WTC11 (cell line): ENCODE measurements around the gene ALS2. TPM values are rescaled to one million over a fixed set of nuclear protein-coding genes. Genes with fewer than 3 reads are reported as not detected.

Source experiments
- ATAC-seq: fragments of 200-7000 bp; cut with Tn5 transposase; 2 replicates; pipeline ENCODE4 v1.10.0; 2021; ENCODE audit warnings: mild to moderate bottlenecking, moderate library complexity
- CTCF ChIA-PET: fragments of 300-600 bp; sonication (Branson Sonifier 250); formaldehyde crosslinking; loops from one replicate; lab custom pipeline; 2021; ENCODE audit warnings: antibody characterized with exemption; lab: Charles Lee
- POLR2A ChIA-PET: fragments of 350-600 bp; sonication (Branson Sonifier 250); formaldehyde crosslinking; loops from one replicate; lab custom pipeline; 2021; ENCODE audit warnings: antibody characterized with exemption; lab: Charles Lee
- DNase-seq: peaks from one replicate; pipeline ENCODE4 v3.0.0; 2021; ENCODE audit warnings: low spot score
- H3K27ac Mint-ChIP-seq: 2 replicates; pipeline ENCODE4 v1.8.0; 2021; ENCODE audit warnings: mixed read lengths
- H3K27me3 Mint-ChIP-seq: 2 replicates; pipeline ENCODE4 v1.8.0; 2021; ENCODE audit warnings: low read depth, mild to moderate bottlenecking, moderate library complexity, mixed read lengths
- H3K36me3 Mint-ChIP-seq: 2 replicates; pipeline ENCODE4 v1.8.0; 2021; ENCODE audit warnings: mixed read lengths
- H3K4me1 Mint-ChIP-seq: 2 replicates; pipeline ENCODE4 v1.8.0; 2022; ENCODE audit warnings: mixed read lengths
- H3K4me3 Mint-ChIP-seq: 2 replicates; pipeline ENCODE4 v1.8.0; 2021; ENCODE audit warnings: mild to moderate bottlenecking, moderate library complexity, mixed read lengths
- H3K9me3 Mint-ChIP-seq: 2 replicates; pipeline ENCODE4 v1.8.0; 2021; ENCODE audit warnings: mixed read lengths
- CBFB ChIP-seq: sonication (generic); formaldehyde crosslinking; IDR thresholded peaks from 2 replicates; pipeline ENCODE4 v1.8.1; 2022; ENCODE audit warnings: mild to moderate bottlenecking, low read depth, missing genetic modification reagents
- FOXP1 ChIP-seq: sonication (generic); formaldehyde crosslinking; IDR thresholded peaks from 2 replicates; pipeline ENCODE4 v1.8.0; 2022; ENCODE audit warnings: missing genetic modification reagents, mild to moderate bottlenecking, moderate library complexity, borderline replicate concordance
- HMGA2 ChIP-seq: fragments of 250-450 bp; sonication (Bioruptor Pico); IDR thresholded peaks from 2 replicates; pipeline ENCODE4 v1.4.0; 2021; ENCODE audit warnings: mild to moderate bottlenecking, moderate library complexity
- IRF2 ChIP-seq: sonication (generic); formaldehyde crosslinking; IDR thresholded peaks from 2 replicates; pipeline ENCODE4 v1.8.0; 2022; ENCODE audit warnings: low read depth, missing genetic modification reagents, borderline replicate concordance
- NFE2L1 ChIP-seq: sonication (generic); formaldehyde crosslinking; IDR thresholded peaks from 2 replicates; pipeline ENCODE4 v1.8.1; 2023; ENCODE audit warnings: missing genetic modification reagents
- NFYB ChIP-seq: sonication (generic); formaldehyde crosslinking; conservative IDR thresholded peaks from 2 replicates; pipeline ENCODE4 v1.8.0; 2022; ENCODE audit warnings: low read depth, missing genetic modification reagents
- NR2C2 ChIP-seq: sonication (generic); formaldehyde crosslinking; IDR thresholded peaks from 2 replicates; pipeline ENCODE4 v1.8.0; 2022; ENCODE audit warnings: mild to moderate bottlenecking, missing genetic modification reagents
- PRDM15 ChIP-seq: sonication (generic); formaldehyde crosslinking; IDR thresholded peaks from 2 replicates; pipeline ENCODE4 v1.8.0; 2022; ENCODE audit warnings: missing genetic modification reagents
- SP1 ChIP-seq: sonication (generic); formaldehyde crosslinking; conservative IDR thresholded peaks from 2 replicates; pipeline ENCODE4 v1.8.1; 2022; ENCODE audit warnings: missing genetic modification reagents
- TEAD1 ChIP-seq: sonication (generic); formaldehyde crosslinking; IDR thresholded peaks from 2 replicates; pipeline ENCODE4 v1.8.0; 2022; ENCODE audit warnings: mild to moderate bottlenecking, missing genetic modification reagents
- TP53 ChIP-seq: sonication (generic); formaldehyde crosslinking; IDR thresholded peaks from 2 replicates; pipeline ENCODE4 v1.8.1; 2023; ENCODE audit warnings: mild to moderate bottlenecking, missing genetic modification reagents
- ZBTB43 ChIP-seq: sonication (generic); formaldehyde crosslinking; IDR thresholded peaks from 2 replicates; pipeline ENCODE4 v1.8.1; 2023; ENCODE audit warnings: mild to moderate bottlenecking, missing genetic modification reagents
- ZNF138 ChIP-seq: sonication (generic); formaldehyde crosslinking; conservative IDR thresholded peaks from 2 replicates; pipeline ENCODE4 v1.8.1; 2022; ENCODE audit warnings: mild to moderate bottlenecking, moderate library complexity, missing genetic modification reagents
- ZNF512 ChIP-seq: sonication (generic); formaldehyde crosslinking; IDR thresholded peaks from 2 replicates; pipeline ENCODE4 v1.8.1; 2022; ENCODE audit warnings: missing genetic modification reagents, borderline replicate concordance
- ZNF671 ChIP-seq: fragments of 250-450 bp; sonication (Bioruptor Pico); IDR thresholded peaks from 2 replicates; pipeline ENCODE4 v1.8.0; 2021; ENCODE audit warnings: mild to moderate bottlenecking
- total RNA-seq: library from RNA; stranded (reverse); gene quantifications from 3 replicates; pipeline ENCODE4 v1.2.3, GENCODE V29; 2021
- TF ChIP-seq, protein P1 (sequence below): sonication (generic); formaldehyde crosslinking; IDR thresholded peaks from 2 replicates; pipeline ENCODE4 v1.8.1; 2022; ENCODE audit warnings: low read depth, missing genetic modification reagents, borderline replicate concordance
- TF ChIP-seq, protein P2 (sequence below): sonication (generic); formaldehyde crosslinking; IDR thresholded peaks from 2 replicates; pipeline ENCODE4 v1.8.1; 2023; ENCODE audit warnings: mild to moderate bottlenecking, moderate library complexity, missing genetic modification reagents
- TF ChIP-seq, protein P3 (sequence below): sonication (generic); formaldehyde crosslinking; IDR thresholded peaks from 2 replicates; pipeline ENCODE4 v1.8.1; 2023; ENCODE audit warnings: mild to moderate bottlenecking, missing genetic modification reagents, moderate library complexity

The ALS2 gene
- total RNA-seq, 1 experiment from 2014 or later = 30.5 TPM

- no peak for TF ChIP-seq ZBTB43 (CRISPR knock-in tag)
- TF ChIP-seq NFYB (CRISPR knock-in tag) = no peak
- no peak for TF ChIP-seq NFE2L1 (CRISPR knock-in tag)
- TF ChIP-seq TEAD1 = no peak
- no peak for TF ChIP-seq IRF2 (CRISPR knock-in tag)
- no peak for TF ChIP-seq FOXP1
- no peak for TF ChIP-seq TP53 (CRISPR knock-in tag)
- TF ChIP-seq NR2C2 = no peak
- TF ChIP-seq SP1 (CRISPR knock-in tag) = no peak
- TF ChIP-seq, protein P1, sequence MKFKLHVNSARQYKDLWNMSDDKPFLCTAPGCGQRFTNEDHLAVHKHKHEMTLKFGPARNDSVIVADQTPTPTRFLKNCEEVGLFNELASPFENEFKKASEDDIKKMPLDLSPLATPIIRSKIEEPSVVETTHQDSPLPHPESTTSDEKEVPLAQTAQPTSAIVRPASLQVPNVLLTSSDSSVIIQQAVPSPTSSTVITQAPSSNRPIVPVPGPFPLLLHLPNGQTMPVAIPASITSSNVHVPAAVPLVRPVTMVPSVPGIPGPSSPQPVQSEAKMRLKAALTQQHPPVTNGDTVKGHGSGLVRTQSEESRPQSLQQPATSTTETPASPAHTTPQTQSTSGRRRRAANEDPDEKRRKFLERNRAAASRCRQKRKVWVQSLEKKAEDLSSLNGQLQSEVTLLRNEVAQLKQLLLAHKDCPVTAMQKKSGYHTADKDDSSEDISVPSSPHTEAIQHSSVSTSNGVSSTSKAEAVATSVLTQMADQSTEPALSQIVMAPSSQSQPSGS (CRISPR knock-in tag) = no peak
- TF ChIP-seq CBFB (CRISPR knock-in tag) = no peak
- no peak for TF ChIP-seq ZNF512 (CRISPR knock-in tag)
- TF ChIP-seq HMGA2 (CRISPR knock-in tag) = no peak
- TF ChIP-seq, protein P2, sequence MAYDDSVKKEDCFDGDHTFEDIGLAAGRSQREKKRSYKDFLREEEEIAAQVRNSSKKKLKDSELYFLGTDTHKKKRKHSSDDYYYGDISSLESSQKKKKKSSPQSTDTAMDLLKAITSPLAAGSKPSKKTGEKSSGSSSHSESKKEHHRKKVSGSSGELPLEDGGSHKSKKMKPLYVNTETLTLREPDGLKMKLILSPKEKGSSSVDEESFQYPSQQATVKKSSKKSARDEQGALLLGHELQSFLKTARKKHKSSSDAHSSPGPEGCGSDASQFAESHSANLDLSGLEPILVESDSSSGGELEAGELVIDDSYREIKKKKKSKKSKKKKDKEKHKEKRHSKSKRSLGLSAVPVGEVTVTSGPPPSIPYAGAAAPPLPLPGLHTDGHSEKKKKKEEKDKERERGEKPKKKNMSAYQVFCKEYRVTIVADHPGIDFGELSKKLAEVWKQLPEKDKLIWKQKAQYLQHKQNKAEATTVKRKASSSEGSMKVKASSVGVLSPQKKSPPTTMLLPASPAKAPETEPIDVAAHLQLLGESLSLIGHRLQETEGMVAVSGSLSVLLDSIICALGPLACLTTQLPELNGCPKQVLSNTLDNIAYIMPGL (CRISPR knock-in tag) = no peak
- no peak for TF ChIP-seq ZNF138 (CRISPR knock-in tag)
- TF ChIP-seq ZNF671 (CRISPR knock-in tag) = no peak
- TF ChIP-seq PRDM15 (CRISPR knock-in tag) = no peak
- TF ChIP-seq, protein P3, sequence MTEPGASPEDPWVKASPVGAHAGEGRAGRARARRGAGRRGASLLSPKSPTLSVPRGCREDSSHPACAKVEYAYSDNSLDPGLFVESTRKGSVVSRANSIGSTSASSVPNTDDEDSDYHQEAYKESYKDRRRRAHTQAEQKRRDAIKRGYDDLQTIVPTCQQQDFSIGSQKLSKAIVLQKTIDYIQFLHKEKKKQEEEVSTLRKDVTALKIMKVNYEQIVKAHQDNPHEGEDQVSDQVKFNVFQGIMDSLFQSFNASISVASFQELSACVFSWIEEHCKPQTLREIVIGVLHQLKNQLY (CRISPR knock-in tag) = no peak
- TF ChIP-seq, all 79 proteins: peak for 0
- H3K4me1 Mint-ChIP-seq = peaks cover 8% of the 10 kb centered on the region
- CTCF ChIA-PET = no interaction called here
- H3K4me3 Mint-ChIP-seq = no peak overlapping the region
- peaks cover 22% of the 10 kb centered on the region for H3K36me3 Mint-ChIP-seq
- no peak overlapping the region for H3K27ac Mint-ChIP-seq
- H3K9me3 Mint-ChIP-seq = peaks cover 8% of the 10 kb centered on the region
- POLR2A ChIA-PET = interaction anchor here (1.1 kb wide), 1 partner anchor 47 kb away, joined by 3 read pairs; the partner anchor contains the start of gene ALS2
- no peaks in the 10 kb centered on the region for H3K27me3 Mint-ChIP-seq
- ATAC-seq = no peak
- DNase-seq = no peak
These were observed 47.2 kb downstream of the ALS2 start for GRCh38 chr2:201733544-201733943.
